GM03348 (cell line): ENCODE results near the gene STRN4.
"Not testable (repeated sequence)": the region's sequence is repeated elsewhere in the genome, so short reads cannot be mapped to it uniquely, and the experiment has no call there.

ENCODE experiments used
- DNase-seq: peaks from one replicate; pipeline ENCODE4 v3.0.0; 2012; ENCODE audit warnings: low spot score

The STRN4 gene, protein sequence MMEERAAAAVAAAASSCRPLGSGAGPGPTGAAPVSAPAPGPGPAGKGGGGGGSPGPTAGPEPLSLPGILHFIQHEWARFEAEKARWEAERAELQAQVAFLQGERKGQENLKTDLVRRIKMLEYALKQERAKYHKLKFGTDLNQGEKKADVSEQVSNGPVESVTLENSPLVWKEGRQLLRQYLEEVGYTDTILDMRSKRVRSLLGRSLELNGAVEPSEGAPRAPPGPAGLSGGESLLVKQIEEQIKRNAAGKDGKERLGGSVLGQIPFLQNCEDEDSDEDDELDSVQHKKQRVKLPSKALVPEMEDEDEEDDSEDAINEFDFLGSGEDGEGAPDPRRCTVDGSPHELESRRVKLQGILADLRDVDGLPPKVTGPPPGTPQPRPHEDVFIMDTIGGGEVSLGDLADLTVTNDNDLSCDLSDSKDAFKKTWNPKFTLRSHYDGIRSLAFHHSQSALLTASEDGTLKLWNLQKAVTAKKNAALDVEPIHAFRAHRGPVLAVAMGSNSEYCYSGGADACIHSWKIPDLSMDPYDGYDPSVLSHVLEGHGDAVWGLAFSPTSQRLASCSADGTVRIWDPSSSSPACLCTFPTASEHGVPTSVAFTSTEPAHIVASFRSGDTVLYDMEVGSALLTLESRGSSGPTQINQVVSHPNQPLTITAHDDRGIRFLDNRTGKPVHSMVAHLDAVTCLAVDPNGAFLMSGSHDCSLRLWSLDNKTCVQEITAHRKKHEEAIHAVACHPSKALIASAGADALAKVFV

GRCh38 chr19:46746281-46747057, at the start of gene STRN4:
STRN4 (minus strand) TSS chr19:46746450; CDS start chr19:46746430, 20 bp downstream.
- DNase-seq: peak; percentile 98

- DNase-seq: no peak
Measured at GRCh38 chr19:46791944-46792343, 45.7 kb upstream of the STRN4 start.

DNA sequence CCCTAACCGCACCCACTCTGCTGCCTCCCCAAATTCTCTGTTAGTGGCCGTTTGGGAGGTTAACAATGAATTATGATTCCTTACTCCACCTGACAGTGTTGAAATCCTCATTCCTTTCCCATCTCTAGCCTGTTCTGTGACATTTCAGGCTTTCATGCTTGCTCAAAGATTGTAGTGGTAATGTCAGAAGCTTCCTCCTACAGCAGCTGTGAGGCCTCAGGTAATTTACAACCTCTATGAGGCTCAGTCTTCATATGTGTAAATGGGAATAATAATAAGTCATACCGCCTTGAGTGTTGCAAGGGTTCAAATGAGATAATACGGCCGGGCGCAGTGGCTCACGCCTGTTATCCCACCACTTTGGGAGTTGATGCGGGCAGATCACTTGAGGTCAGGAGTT, 43.1 kb upstream of the STRN4 start:
- no peak for DNase-seq

- DNase-seq: no peak
Measured at GRCh38 chr19:46788968-46789338, 42.7 kb upstream of the STRN4 start.

DNA sequence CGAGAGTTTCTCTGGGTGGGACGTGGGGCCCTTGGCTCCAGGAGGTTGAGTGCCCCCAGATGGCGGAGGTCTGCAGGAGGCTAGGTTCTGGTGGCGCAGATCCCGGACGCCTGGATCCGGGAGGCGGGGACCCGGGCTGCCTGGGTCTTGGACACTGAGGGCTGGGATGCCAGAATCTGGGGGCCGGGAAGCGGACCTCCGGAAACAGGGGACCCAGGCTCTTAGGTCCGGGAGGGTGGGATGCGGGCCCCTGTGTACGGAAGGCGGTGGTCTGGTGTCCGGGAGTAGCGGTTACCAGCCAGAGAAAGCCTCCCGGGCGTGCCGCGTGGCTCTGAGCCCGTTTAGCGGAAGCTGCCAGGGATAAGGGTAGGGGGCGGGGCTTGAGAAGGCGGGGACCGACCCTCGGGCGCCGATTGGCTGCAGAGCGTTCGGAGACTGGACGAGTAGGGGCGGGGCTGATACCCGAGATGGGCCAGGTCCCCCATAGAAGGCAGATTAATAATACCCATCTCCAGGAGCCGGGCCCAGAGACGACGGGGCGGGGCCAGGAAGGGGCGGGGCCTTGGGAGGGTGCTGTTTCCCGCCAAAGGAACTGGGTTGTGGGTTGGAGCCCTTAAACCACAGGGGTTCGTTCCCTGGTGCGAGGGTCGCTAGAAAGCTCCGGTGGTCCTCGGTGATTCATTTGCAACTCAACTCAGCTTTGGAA, 42.2 kb upstream of the STRN4 start, which contains the start of gene SLC1A5:
SLC1A5 (minus strand) TSS at position 333 of the 706 bp plus-strand sequence. CDS start 629 bp downstream, outside the sequence.
- DNase-seq: peak; percentile 99

GRCh38 chr19:46787331-46788261, 41.3 kb upstream of the STRN4 start:
- DNase-seq: peak; percentile 81

DNA sequence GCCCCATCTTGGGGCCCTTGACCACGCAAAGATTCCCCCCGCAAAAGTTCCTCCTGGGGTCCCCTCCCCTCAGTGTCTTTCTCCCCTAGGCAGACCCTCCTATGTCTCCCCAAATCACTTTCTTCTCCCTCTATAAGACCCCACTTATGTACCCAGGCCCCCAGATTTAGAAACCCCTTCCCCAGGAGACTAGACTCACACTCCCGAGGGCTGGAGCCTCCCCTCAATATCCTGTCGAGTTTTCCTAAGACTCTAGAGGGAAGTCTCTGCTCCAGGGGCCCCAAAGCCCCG, 40.7 kb upstream of the STRN4 start:
- DNase-seq: no peak

- peak; percentile 84 for DNase-seq
Measured at GRCh38 chr19:46786236-46787039, 40.2 kb upstream of the STRN4 start.

DNA sequence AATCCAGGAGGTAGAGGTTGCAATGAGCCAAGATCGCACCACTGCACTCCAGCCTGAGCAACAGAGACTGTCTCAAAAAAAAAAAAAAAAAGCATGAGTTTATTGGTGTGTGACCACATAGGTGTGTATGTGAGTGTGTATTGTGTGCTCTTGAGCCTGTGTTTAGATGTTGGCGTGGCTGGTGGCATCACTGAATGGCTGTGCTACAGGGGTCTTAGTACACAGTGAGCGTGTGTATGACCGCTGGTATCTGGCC, 39.7 kb upstream of the STRN4 start:
- DNase-seq: no peak

GRCh38 chr19:46785054-46785979, 39.1 kb upstream of the STRN4 start:
- peak; percentile 40 for DNase-seq

DNA sequence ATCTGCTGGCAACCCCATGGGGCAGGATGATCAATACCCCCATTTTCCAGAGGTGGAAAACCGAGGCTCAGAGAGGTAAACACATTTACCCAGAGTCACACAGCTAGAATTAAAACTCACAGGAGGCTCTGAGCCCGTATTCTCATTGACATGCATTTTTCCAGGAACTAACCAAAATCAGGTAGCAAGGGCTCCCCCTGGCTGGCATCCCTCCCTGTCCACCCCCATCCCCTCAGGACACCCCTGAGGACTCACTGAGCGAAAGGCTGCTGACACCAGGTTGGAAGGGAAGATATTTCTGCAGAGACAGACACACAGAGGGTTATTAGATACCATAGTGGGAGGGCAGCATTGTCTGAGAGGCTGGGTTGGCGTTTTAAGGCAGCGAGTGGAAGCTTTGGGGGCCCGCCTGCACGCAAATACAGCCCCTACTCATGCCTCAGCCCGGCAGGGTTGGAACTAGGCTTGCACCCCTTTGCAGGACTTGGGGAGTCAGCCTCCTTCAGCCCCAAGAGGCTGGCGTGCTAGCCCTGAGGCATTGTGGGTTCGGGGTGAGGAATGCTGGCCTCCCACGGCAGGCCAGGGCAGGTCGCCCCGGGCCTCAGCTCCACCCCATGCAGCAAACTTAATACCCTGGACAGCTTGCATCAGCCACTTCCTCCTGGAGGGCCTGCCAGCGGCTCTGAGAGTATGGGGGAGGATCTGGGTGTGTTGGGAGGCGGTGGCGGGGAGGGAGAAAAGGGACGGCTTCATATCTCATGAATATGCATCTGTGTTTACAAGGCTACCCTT, 38.2 kb upstream of the STRN4 start:
- DNase-seq: peak; percentile 94

DNA sequence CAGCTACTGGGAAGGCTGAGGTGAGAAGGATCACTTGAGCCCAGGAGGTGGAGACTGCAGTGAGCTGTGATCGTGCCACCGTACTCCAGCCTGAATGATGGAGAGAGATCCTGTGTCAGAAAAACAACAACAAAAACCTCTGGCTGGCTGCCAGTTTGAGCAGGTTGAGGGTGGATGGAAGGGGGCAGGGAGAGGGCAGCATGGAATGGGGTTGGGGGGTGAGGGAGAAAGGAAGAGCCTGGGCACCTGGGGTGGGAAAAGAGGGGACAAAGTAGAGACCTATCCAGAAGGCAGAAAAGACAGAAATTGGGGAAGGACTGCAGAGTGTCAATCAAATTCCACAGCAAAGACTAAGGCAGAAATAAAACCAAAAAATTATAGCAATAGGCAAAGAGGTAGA, 37.4 kb upstream of the STRN4 start:
- no peak for DNase-seq

DNA sequence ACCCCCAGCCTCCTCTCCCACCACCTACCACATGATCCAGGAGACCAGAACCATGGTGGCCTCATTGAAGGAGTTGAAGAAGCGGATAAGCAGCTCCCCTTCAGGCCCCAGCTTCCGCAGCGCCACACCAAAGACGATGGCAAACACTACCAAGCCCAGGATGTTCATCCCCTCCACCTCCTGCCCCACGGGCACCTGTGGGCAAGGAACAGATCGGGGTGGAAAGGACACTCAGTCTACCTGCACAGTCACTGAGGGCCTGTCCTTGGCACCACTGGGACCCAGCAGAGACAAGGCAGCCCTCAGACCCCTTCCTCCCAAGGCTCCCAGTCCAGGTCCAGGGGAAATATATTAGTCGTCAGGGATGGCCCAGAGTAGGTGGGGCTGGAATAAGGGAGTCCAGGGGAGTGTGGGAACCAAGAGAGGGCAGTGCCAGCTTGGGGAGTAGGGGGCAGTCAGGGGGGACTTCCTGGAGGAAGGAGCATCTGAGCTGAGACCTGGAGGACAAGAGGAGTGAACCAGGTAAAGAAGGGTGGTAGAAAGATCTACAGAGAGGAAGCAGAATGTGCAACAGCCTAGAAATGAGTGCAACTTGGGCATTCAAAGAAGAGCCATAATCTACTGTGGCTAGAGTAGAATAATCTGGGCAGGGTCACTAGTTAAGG, 36.2 kb upstream of the STRN4 start:
- no peak for DNase-seq

- not testable (repeated sequence) for DNase-seq
Measured at GRCh38 chr19:46777956-46778645, 31.9 kb upstream of the STRN4 start.

GRCh38 chr19:46776927-46777911, 31.0 kb upstream of the STRN4 start:
- DNase-seq: peak; percentile 24
